NCI-H1105 treated with DMSO at 0.1 percent for 48 hours (cell line): ENCODE measurements around the gene SYTL5.
A peak's percentile ranks its signal among the peaks of the same experiment; 100 is the strongest.

Experiments used
- DNase-seq: peaks from one replicate; lab custom pipeline; 2025; lab: John Stamatoyannopoulos, UW

The SYTL5 gene

DNA sequence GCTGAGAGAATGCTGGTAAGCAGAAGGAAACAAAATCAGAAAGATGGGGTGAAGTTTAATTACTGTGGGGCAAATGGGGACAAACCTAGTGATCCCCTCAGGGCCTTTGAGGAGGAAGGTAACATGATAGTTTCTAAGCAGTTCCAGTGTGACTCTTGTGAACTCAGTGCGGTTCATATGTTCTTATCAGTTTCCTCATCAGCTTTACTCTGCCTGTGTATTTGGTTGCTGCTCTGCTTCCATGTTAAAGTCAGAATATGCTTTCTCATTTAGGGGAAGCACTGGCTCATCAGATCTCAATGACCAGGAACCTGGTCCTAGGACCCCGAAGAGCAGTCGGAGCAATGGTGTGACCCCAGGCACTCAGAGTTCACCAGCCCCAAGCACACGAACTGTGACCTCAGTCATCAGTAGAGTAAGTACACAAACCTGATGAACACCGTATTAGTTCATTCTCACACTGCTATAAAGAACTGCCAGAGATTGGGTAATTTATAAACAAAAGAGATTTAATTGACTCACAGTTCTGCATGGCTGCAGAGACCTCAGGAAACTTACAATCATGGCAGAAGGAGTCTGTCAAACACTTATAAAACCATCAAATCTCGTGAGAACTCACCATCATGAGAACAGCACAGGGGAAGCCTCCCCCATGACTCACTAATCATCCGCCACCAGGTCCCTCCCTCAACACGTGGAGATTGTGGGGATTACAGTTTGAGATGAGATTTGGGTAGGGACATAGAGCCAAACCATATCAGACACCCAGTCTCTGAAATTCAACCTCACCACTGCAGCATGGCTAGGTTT lies 83.0 kb downstream of the SYTL5 start:
- no peak for DNase-seq

DNA sequence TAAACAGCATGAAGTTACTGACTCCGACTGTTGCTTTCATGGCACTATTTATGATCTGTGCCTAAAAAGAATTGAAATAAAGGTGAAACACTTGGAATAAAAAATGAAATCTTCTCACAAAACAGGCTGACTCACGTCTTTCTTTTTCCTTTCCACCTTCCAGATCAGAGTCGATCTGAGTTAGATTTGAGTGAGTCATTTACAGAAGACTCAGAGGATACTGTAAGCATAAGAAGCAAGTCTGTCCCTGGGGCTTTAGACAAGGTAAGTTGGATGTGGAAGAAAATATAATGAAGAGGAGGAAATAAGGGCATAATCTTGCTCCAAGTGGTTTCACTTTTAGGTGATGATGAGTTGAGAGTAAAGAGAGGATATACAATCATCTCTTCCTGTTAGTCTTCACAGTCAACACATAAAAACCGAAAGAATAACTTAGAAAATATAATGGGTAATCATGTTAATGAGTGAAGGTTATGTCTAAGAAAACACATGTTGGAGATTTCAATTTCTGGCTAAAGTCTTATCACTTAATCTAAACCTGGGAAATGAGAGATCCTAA lies 89.7 kb downstream of the SYTL5 start:
- DNase-seq: no peak

DNA sequence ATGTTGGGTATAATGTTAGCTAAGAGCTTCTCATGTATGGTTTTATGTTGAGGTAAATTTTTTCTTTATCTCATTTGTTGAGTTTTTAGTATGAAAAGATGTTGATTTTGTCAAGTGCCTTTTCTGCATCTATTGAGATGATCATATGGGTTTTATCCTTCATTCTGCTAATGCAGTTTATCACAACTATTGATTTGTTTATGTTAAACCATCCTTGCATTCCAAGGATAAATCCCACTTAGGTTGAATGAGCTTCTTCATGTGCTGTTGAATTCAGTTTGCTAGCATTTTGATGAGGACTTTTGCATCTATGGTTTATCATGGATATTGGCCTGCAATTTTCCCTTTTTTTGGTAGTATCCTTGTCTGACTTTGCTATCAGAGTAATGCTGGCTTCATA lies 93.3 kb downstream of the SYTL5 start:
- no peak for DNase-seq

DNA sequence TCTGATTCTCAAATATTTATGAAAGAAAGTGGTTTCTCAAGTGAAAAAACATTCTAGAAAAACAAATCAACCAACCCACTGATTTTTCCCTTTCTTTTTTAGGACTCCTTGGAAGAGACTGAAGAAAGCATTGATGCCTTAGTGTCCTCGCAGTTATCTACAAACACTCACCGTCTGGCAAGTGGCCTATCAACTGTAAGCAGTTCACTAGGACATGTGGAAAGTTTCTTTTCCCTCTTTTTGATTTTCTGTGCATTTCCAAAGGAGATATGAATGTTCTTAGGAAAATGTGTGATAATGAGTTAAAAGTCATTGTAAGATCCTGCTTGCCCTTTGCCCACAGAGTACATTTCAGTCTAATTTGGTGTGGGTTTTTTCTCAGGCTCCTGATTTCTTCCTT lies 95.9 kb downstream of the SYTL5 start:
- no peak for DNase-seq

DNA sequence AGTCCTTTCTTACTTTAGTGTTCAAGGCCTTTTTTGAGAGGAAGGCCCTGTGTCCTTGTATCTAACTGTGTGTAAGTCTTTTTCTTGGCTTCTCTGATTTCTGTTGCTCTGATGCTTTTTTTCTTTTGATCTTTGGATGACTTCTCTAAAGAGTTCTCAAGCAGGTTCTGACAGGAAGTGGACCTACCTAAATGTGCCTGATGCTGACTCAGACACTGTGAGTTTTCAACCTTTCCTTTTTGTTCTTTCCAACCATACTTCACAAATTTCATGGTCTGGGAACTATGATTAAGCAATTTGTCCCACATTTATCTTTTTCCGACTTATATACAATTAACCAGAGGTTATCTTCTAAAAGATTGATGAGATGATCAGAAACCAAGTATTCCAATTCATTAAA lies 96.5 kb downstream of the SYTL5 start:
- no peak for DNase-seq

DNA sequence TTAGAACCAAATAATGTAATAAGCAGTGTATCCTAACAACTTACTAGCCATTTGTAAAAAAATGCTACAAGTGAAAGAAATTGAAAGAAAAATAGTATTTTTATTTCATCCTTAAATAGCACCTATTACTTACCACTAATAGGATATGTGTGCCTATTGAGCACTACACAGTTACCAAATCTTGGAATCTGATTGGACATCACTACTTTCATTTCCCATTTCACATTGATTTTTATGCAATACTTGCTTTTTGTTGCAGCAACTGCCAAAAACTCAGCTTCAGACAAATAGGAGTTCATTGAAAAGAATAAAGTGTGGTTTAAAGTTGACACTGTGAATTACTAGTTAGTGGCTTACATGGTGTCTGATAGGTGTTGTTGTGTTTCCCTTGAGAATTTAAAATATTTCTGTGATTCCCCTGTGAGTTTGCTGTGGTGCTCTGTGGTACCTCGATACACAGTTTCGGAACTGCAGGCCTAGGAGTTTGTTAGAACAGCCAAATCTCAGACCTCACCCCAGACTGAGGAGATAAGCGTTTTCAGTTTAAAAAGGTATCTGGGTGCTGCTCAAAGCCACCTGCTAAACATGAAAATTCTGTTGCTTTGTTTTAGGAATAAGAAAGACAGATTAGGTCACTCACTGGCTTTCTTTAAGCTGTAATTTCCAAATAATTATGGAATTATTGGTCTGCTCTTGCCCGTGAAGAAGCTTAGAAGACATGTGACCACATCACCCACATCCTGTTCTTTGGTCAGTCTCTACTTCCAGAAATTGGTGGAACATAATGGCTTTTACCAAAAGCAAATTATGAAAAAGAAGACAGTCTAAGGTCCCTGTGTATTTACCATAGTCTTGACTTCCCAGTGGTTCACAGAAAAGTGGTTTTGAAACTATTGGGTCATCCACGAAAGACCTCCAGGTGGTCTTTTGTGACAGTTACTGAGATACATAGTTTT lies 97.8 kb downstream of the SYTL5 start:
- no peak for DNase-seq

DNA sequence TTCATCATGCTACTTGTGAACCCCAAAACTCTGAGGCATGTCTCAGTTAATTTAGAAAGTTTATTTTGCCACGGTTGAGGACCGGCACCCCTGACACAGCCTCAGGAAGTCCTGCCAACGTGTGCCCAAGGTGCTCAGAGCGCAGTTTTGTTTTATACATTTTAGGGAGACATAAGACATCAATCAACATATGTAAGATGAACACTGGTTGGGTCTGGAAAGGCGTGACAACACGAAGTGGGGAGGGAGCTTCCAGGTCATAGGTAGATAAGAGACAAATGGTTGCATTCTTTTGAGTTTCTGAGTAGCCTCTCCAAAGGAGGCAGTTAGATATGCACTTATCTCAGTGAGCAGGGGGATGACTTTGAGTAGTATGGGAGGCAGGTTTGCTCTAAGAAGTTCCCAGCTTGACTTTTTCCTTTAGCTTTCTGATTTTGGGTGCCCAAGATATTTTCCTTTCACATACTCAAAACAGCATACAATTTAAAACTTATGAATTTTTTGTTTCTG lies 98.9 kb downstream of the SYTL5 start:
- DNase-seq: no peak

DNA sequence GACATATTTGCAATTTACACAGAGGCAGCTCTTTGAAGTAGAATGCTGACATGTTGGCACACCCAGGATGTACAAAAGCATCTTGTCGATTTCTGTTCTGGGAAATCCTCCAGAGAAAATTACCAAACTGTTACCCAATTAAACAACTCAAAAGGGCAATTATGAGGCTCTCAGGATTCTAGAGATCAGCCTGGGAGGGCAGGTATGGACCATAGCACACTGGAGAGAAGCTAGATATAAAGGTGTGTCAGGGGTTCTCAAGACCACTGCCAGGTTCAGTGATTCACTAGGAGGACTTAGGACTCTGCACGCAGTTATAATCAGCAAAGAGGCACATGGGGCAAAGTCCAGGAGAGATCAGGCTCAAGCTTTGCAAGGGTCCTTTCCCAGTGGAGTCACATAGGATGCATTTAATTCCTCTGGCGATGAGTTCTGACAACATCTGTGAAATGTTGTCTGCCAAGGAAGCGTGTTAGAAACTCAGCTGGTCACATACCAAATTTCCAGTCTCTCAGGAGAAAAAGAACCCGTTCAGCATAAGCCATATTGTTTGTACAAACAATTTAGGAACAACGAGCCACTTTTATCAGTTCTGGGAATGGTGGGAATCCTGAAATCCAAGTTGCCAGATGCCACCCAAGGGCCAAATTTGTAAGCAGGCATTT lies 100.8 kb downstream of the SYTL5 start:
- DNase-seq: peak; percentile 39

DNA sequence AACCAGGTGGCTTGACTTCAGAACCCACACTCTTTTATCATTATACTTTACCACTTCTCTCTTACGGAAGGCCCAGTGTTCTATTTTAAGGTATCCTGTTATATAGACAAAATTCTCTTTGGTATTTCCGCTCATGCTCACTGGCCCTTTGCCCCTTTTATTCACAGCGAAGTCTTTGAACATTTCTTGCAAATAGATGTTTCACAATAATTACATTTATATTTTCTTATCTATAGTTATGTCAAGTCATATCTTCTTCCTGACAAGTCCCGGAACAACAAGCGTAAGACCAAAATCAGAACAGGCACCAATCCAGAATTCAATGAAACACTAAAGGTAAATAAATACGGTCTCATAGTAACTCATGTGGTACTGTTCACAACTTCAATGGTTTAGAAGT lies 102.0 kb downstream of the SYTL5 start:
- DNase-seq: no peak

DNA sequence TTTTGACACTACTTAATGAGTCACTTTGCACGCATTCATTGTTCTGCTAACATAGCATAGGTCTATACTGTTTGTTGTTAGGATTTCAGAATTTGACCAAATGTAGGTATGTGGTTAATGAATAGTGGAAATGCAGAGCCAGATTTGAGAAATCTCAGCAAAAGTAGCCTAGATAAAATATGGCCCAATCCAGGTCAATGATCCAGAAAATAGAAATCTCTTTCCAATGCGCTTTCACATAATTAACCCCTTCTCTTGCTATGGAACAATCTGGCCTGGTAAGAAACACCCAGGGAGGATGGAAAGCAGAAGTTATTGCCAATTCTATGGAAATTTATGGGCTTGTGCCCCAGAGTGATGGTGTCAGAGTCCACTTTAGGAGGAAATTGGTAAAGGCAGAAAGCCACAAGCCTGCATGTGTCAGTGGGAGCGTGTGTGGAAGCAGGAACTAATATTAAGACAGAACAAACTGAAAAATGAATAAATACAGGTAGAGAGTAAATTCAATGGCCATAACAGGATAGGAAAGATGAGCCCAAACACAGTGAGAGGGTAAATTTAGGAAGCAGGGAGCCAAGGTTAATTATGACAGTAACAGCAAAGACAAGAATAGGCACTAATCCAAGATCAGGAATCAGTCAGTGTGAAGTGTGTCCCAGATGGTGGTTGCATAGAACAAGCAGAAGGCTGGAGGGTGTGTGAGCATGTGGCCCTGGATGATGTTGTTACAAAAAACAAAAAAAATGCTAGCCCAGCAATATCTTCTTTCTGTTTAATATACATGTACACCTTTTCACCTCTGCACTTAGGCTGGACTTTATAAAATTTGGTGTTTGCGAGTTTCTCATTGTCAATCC lies 102.9 kb downstream of the SYTL5 start:
- DNase-seq: no peak

DNA sequence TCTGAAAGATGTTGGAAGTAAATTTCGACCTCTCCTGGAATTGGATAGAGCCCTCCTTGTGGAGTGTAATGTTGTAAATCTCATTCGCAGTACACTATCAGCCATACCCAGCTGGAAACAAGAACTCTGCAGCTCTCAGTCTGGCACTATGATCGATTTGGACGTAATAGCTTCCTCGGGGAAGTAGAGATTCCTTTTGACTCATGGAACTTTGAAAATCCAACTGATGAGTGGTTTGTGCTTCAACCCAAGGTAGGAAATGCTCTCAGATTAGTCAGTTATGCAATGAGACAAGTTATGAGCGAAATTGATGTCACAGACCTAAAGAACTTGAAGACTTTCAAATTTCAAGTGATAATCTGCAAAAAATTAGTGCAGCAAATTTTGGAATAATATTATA lies 103.9 kb downstream of the SYTL5 start:
- DNase-seq: no peak

DNA sequence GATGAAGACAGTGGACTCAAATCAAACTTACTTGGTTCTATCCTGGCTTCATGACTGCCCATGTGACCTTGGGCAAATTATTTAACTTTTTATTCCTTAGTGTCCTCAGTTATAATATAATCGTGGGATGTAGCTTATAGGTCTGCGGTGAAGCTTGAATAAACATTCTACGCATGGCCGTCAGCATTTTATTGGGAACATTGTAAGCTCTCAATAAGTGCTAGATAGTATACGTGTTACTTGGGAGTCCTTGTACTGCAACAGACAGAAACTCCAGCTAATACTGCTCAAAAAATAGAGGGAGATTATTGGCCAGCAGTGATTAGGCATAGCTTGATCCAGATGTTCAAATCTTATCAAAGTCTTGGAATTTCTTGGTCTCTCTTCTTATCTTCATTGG lies 104.8 kb downstream of the SYTL5 start:
- no peak for DNase-seq

DNA sequence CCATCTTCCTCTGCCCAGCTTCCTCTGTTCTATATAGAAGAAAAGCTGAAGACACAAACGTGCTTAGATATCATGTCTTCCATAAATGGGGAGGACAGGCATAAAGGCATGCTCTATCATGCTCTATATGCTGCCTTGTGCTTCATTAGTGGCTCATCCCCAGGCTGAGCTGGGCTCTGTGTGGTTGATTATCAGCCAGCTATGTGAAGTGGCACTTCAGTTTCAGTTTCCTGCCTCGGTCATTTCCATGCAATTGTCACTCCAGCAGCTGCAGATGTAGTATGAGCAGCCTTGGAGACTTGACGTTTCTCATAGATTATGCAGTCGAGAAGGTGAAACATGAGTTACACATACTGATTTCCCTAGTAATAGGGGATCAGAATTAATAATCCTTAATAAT lies 106.2 kb downstream of the SYTL5 start:
- DNase-seq: peak; percentile 65

DNA sequence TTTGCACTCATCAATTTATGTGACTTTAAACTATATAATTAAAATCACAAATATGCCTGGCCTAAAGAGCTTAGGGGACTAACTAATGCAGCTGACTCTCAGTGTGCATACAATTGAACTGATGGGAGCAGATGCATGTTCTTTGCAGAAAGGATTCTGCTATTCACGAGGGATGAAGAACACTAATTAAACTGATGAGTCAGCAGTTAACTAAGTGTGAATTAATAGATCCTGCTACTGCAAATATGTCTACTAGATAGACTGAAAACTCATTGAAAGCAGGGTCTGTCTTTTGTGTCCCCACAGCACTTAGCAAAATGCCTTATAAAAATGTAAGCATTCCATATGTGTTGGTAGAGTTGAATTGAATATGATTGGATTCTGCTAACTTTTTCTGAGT lies 110.4 kb downstream of the SYTL5 start:
- no peak for DNase-seq

DNA sequence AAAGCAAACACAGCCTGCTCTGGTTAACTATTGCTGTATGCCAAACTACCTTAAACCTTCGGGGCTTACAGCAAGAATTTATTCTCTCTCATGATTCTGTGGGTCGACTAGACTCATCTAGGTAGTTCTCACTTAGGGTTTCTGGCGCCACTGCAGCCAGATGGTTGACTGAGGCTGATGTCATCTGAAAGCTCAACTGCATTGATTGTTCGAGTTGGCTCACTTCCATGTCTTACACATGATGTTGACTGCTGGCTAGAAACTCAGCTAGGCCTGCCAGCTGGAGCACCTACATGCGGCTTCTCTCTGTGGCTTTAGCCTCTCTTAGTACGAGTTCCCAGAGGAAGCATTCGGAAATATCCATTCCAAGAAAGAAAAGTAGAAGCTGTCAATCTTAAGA lies 111.1 kb downstream of the SYTL5 start:
- DNase-seq: no peak

DNA sequence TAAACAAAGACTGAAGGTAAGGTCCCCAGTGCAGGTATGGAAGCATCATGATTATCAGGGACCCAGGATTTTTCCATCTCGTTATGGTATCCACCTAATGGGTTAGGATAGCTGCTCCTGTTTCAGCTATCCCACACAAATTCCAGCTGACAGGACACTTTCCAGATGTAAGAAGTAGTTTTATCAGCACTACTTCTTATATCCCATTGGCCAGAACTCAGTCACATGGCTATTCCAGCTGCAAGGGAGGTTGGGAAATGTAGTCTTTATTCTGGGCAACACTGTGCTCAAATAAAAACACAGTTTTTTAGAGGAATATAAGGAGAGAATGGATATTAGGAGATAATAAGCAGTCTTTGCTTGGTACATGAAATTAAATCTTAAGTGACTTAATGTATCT lies 117.6 kb downstream of the SYTL5 start:
- DNase-seq: no peak

DNA sequence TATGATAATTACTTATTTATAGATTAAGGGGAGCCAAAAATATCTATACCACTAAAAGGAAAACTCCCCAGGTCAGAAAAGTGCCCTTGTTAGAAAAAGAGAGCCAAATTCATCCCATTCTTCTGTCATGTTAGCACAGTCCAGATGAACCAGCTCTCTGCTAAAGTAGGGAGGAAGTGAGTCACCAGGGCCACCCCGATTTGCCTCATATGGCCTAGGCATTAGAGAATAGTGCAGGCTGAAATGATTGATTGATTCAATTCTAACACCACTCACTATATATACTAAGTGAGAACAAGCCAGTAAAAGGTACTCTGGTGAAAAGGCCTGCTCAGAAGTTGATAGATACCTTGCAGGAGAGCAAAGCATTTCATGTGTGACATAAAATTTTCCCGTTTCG lies 119.8 kb downstream of the SYTL5 start:
- no peak for DNase-seq

DNA sequence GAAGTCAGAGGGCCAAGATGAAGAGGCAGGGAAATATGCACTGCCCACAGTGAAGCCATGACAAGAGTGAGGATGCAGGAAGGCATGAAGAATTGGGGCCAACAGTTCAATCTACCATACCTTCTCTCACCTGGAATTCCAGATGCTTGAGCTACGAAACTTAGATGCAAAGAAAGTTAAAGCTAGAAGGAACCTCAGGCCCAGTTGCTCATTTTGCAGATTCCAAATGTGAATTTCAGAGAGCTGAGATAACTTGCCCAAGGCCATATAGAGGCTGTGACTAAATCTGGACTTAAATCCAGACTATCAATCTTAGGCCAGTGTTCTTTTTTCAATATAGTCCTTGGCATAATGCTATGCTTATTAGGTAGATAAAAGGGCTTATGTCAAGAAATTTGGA lies 121.6 kb downstream of the SYTL5 start:
- no peak for DNase-seq

DNA sequence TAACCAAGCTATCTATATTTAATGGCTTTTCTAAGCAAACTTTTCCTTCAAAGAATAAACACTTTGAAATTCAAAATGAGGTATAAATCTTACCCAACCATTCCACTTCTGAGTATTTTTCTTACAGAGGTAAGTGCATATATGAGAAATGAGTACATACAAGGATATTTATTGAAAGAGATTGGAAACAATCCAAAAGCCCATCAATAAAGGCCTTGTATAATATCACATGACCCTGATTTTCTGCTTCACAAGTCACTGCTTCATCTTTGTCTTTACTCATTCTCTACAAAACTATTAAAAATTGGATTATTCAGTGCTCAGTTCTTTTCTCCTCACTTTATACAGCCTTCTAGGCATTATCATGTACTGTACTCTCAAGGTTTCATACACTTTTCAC lies 123.0 kb downstream of the SYTL5 start:
- no peak for DNase-seq

DNA sequence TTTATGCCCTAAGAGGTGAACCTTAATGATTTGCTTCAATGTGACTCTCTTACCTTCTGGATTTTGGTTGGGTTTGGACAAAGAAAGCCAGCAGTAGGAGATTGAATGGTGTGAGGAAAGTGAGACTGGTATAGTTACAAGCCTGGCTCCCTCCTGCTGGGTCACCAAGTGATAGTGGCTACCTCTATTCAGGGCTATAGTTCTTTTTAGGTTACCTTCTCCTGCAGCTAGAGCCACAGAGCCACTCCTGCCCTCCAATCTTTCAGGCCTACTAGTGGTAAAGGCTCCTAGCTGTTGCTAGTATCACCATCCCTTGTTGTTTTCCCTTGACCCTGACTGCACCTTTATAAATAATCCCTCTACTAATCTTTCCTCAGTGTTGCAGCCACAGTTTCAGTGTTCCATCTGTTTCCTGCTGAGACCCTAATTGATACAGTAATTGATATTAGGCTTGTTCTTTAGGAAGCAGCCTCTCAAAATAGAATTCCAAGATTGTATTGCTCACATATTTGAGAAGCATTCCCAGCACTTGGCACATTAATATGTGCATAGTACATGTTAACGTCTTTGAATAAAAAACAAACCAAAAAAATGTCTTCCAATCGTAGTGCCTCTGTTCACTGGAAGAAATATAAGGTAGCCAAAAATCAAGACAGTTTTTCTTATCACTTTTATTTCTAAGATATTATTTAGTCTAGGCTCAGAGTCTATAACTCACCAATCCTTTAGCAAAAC lies 132.0 kb downstream of the SYTL5 start:
- no peak for DNase-seq

DNA sequence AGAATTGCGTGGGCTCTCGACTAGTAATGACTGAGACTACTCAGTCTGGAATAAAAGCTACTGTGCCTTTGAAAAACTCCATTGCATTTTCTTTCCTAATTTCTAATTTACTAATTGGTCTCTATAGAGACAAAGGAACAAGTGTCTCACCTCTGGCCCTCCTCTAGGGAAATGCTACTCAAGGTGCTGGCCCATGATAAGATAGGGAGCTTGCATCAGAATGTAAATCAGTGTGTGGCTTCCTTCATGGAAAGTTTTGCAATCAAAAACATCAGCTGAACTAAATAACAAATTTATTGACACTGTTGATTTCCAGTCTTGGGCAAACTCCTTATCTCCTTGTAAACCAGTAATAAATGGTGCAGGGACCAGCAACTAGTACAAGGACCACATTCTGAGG lies 132.5 kb downstream of the SYTL5 start:
- no peak for DNase-seq
